Head of caudate nucleus (tissue), 42 donors: Measurements from ENCODE around the gene ZNF195.
"Not testable (repeated sequence)": the region's sequence is repeated elsewhere in the genome, so short reads cannot be mapped to it uniquely, and the experiment has no call there.

Experiments
- DNase-seq, 42 donors: peaks; one replicate each; pipeline versions ENCODE4 v3.0.0 to v3.0.0-alpha.2; 2020 to 2021; ENCODE audit warnings: mixed read lengths in 7 of 42
- intact Hi-C: fragments of 100-400 bp; cut with DNase I; formaldehyde crosslinking; loops from one replicate; pipeline ENCODE4 v1.15.0; 2022

The ZNF195 gene

DNA sequence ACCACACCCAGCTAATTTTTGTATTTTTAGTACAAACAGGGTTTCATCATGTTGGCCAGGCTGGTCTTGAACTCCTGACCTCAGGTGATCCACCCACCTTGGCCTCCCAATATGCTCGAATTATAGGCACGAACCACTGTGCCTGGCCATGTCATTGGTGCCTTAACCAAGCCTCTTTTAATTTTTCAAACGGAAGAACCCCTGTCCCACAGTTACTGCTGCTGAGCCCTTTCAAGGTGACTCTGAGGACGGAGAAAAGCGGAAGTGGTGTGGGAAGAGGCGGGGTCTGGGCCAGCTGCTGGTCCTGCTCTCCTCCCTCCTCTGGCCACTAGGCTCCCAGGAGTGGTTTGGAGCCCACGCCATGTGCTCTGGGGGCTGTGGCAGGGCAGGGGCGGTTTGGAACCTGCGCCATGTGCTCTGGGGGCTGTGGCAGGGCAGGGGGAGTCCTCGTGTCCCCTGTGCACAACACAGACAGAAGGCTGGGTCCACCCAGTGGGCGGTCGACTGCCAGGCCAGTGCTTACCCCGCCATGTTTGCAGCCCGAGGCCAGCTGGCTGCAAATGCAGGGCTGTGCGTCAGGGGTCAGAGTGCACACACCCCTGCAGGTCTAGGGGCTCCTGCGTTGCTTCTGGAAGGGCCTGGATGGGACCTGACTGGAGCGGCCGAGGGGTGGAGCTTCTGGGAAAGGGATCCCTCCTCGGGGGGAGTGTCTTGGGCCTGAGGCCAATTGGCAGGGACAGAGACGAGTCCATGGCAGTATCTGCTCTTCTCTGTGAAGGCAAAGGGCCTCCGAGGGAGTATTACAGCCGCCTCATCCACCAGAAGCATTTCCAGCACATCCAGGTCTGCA, 25.4 kb upstream of the ZNF195 start:
- intact Hi-C loops, DNase-seq: not testable (repeated sequence)

DNA sequence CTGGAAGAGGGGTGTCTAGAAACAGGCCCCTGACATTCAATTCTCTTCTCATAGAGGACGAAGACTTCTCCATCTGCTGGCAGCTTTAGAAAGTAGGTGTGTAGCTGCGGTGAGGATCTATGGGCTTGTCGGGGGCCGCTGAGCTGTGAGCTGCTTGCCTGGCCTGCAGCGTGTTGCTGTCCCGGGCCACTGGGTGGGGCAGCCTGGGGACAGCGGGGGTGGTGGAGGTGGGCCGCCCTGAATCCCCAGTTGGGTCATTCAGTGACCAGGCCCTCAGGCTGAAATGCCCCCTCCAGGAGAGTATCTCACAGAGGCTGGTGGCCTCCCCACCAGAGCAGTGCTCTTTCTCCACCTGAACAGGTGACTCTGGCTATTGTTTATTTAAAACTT, 23.9 kb upstream of the ZNF195 start:
- intact Hi-C loops, DNase-seq: not testable (repeated sequence)

- intact Hi-C loops: not testable (repeated sequence)
Measured at GRCh38 chr11:3402181-3402860, 23.4 kb upstream of the ZNF195 start.

GRCh38 chr11:3401052-3401451, 22.1 kb upstream of the ZNF195 start:
- intact Hi-C loops, DNase-seq: not testable (repeated sequence)

More at GRCh38 chr11:3402181-3402860, 23.4 kb upstream of the ZNF195 start:
- not testable (repeated sequence) for DNase-seq

DNA sequence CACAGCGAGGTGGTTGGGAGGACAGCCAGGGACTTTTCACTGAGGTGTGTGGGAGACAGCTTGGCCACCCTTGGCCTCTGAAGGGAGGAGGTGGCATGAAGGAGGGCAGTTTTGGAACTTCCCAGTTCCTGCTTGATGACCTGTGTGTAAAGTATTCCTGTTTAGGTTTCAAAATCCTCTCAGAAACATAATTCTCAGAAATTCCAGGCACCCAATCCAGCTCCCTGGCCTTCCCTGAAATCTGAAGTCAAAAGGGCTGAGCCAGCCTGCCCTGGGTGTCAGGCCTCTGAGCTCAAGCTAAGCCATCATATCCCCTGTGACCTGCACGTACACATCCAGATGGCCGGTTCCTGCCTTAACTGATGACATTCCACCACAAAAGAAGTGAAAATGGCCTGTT, 19.6 kb upstream of the ZNF195 start:
- intact Hi-C loops: not testable (repeated sequence)

GRCh38 chr11:3398106-3398505, 19.2 kb upstream of the ZNF195 start:
- intact Hi-C loops, DNase-seq: not testable (repeated sequence)

More for the DNA sequence above, 19.6 kb upstream of the ZNF195 start:
- DNase-seq: not testable (repeated sequence)

DNA sequence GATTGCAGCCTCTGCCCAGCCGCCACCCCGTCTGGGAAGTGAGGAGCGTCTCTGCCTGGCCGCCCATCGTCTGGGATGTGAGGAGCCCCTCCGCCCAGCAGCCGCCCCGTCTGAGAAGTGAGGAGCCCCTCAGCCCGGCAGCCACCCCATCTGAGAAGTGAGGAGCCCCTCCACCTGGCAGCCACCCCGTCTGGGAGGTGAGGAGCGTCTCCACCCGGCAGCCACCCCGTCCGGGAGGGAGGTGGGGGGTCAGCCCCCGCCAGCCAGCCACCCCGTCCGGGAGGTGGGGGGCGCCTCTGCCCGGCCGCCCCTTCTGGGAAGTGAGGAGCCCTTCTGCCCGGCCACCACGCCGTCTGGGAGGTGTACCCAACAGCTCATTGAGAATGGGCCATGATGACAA, 18.3 kb upstream of the ZNF195 start:
- DNase-seq, intact Hi-C loops: not testable (repeated sequence)

- DNase-seq, intact Hi-C loops: not testable (repeated sequence)
Measured at GRCh38 chr11:3395468-3395867, 16.5 kb upstream of the ZNF195 start.

- intact Hi-C loops, DNase-seq: not testable (repeated sequence)
Measured at GRCh38 chr11:3394956-3395355, 16.0 kb upstream of the ZNF195 start.

DNA sequence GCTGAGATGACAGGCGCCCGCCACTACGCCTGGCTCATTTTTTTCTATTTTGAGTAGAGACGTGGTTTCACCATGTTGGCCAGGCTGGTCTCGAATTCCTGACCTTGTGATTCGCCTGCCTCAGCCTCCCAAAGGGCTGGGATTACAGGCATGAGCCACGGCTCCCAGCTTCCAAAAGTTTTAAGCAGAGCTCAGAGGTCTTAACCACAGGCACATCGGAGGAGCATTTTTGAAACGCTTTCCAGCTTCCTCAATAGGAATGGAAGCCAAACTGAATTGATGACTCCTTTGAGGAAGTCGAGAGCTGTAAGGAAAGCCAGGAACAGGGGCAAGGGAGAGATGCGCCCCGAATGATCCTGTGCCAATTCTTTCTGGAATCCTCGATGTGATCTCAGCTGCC, 14.5 kb upstream of the ZNF195 start:
- intact Hi-C loops, DNase-seq: not testable (repeated sequence)

DNA sequence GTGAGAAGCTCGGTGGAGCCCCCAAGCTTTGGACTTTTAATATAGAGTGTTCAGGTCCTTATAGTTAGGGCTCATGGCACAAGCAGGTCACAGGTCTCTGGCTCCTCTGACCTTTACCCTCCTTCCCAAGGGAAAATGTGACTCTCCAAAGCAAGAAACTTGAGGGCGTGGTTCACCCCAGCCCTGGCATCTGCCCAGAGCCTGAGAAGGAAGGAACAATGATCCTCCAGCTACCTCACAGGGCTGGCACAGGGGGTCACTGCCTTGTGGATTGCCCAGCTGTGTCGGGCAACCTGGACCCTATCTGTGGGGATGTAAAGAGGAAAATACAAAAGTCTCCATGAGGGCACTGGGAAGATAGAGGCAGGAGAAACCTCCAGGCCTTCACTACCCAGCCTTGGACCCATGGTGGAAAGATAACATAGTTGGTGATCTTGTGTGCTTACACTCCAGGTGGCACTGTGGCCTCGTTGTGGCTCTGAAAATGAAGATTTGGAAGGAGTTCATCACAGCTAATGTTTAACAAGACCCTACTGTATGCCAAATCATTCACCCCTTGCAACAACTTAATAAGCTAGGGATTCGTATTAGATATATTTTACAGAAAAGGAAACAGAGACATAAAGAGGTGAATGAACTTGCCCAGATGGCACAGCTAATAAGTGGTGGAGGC, 3.8 kb upstream of the ZNF195 start:
- intact Hi-C loops: no loop called here

GRCh38 chr11:3381794-3382193, 2.8 kb upstream of the ZNF195 start:
- no peak for DNase-seq
- intact Hi-C loops: no loop called here

More for the DNA sequence above, 3.8 kb upstream of the ZNF195 start:
- no peak for DNase-seq

DNA sequence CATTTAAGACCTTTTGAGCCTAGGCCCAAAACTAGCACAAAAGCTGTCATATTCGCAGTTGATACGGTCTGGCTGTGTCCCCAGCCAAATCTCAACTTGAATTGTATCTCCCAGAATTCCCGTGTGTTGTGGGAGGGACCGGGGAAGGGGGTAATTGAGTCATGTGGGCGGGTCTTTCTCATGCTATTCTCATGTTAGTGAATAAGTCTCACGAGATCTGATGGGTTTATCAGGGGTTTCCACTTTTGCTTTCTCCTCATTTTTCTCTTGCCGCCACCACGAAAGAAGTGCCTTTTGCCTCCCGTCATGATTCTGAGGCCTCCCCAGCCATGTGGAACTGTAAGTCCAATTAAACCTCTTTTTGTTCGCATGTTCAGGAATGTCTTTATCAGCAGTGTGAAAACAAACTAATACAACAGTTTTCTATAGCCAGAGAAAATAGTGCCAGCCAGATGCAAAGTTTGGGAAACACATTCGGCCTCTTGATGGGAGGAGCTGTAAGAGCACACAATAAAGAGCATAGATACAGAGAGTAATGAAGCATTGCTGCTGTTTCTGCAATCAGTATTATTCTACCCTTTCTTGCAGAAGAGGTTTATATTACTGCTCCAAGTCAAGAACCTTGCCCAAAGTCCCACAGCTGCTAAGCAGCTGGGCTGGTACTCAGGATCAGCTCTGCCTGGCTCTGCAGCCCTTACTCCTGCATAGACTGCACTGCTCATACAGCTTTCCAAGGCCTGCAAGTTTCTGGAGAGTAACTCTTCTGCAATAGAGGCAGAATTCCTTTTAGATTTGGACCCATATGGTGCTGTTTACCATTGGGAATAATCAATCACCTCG, 2.0 kb upstream of the ZNF195 start:
- no peak for DNase-seq
- intact Hi-C loops: no loop called here

GRCh38 chr11:3375552-3375951, 3.4 kb downstream of the ZNF195 start:
- intact Hi-C loops: no loop called here
- no peak for DNase-seq

GRCh38 chr11:3370311-3370870, 8.6 kb downstream of the ZNF195 start:
- no peak for DNase-seq
- intact Hi-C loops: no loop called here

DNA sequence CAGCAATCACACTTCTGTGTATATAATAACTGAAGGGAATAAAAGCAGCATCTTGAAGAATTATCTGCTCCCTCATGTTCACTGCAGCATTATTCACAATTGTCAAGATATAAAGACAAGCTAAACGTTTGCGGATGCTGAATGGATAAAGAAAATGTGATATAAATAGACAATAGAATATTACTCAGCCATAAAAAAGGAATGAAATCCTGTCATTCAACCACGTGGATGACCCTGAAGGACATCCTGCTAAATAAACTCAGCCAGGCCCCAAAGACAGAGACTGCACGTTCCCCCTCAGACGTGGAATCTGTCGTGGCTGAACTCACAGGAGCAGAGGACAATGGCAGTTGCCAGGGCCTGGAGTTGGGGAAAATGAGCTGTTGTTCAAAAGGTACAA, 9.6 kb downstream of the ZNF195 start:
- DNase-seq: no peak
- intact Hi-C loops: no loop called here

GRCh38 chr11:3368199-3368598, 10.7 kb downstream of the ZNF195 start:
- intact Hi-C loops: no loop called here
- no peak for DNase-seq

DNA sequence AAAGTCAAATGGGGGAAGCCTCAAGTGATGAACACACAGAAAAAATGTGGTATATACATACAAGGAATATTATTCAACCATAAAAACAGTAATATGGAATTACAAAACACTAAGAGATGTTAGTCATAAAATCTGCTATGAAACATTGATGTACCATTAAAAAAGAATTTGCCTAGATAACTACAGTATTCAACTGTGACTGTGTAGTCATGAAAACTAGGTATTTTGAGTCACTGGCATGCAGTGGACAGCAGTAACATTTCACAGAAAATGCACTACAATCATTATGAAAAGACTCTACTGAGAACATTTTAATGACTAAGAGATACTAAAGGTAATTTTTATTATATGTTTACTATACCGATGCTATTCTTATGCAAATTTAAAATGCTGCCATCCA, 11.7 kb downstream of the ZNF195 start:
- DNase-seq: no peak
- intact Hi-C loops: no loop called here
